ENCODE data around the gene DBNDD1.

DNA sequence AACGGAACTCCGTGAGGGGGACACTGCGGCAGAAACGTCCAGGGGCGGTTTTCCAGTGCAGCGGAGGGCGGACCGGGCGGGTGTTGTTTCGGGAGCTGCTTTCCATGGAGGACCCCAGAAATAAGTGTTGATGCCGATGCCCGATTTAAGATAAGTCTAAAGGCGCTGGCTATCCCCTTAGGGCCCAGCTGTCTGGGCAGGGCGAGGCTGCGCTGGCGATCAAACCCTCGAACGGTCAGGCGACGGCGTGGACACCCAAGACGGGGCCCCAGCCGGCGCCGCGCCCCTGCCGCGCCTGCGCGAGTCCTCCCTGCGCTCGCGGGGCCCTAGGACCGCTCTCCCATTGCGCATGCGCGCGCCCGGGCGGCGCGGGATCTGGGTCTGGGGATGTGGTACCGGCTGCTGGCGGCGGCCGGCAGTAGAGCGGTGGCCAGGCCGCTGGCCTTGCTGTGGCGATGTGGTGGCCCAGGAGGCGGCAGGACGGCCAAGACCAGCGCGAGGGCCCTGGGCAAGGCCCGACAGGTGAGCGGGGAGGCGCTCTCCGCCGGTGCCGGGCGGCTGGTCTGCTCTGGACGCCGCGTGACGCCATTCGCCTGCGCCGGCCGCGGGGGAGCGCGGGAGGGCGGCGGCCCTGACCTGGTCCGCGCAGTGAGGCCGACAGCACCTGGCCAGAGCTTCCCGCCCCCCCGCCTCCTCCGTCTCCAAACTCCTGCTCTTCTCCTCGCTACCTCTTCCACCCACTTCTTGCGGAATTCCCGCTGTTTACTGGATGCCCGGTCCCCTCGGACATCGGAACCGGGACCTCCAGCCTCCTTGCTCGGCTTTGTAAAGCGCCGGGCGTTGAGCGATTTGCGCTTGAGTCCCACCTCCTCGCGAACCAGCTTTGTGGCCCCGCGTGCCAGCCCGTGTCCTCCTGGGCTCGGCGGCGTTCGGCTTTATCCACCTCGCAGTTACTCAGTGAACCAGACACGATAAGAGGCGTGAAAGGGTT lies 46.7 kb downstream of the DBNDD1 start:
- TF ChIP-seq, protein P1, sequence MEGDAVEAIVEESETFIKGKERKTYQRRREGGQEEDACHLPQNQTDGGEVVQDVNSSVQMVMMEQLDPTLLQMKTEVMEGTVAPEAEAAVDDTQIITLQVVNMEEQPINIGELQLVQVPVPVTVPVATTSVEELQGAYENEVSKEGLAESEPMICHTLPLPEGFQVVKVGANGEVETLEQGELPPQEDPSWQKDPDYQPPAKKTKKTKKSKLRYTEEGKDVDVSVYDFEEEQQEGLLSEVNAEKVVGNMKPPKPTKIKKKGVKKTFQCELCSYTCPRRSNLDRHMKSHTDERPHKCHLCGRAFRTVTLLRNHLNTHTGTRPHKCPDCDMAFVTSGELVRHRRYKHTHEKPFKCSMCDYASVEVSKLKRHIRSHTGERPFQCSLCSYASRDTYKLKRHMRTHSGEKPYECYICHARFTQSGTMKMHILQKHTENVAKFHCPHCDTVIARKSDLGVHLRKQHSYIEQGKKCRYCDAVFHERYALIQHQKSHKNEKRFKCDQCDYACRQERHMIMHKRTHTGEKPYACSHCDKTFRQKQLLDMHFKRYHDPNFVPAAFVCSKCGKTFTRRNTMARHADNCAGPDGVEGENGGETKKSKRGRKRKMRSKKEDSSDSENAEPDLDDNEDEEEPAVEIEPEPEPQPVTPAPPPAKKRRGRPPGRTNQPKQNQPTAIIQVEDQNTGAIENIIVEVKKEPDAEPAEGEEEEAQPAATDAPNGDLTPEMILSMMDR (IDR thresholded peaks at IDR 0.05) = peak in 3 of 4 experiments; percentile 8 to 45 (median 35)
- TF ChIP-seq POLR2A (IDR thresholded peaks at IDR 0.05) (peak; percentile 91 to 92), POLR2AphosphoS5 (IDR thresholded peaks at IDR 0.05) (peak; percentile 79)
